ENCODE data around the gene KANSL1.
A peak's percentile ranks its signal among the peaks of the same experiment; 100 is the strongest.

Gene KANSL1

GRCh38 chr17:46038937-46039336 lies 154.3 kb downstream of the KANSL1 start:
- TF ChIP-seq, protein P1, sequence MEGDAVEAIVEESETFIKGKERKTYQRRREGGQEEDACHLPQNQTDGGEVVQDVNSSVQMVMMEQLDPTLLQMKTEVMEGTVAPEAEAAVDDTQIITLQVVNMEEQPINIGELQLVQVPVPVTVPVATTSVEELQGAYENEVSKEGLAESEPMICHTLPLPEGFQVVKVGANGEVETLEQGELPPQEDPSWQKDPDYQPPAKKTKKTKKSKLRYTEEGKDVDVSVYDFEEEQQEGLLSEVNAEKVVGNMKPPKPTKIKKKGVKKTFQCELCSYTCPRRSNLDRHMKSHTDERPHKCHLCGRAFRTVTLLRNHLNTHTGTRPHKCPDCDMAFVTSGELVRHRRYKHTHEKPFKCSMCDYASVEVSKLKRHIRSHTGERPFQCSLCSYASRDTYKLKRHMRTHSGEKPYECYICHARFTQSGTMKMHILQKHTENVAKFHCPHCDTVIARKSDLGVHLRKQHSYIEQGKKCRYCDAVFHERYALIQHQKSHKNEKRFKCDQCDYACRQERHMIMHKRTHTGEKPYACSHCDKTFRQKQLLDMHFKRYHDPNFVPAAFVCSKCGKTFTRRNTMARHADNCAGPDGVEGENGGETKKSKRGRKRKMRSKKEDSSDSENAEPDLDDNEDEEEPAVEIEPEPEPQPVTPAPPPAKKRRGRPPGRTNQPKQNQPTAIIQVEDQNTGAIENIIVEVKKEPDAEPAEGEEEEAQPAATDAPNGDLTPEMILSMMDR (conservative IDR thresholded peaks at IDR 0.05; ENCODE audit: low read depth, low read length), result no peak
- DNase-seq (ENCODE audit: low read depth), result no peak
- no peak overlapping the region for H3K4me3 ChIP-seq (ENCODE audit: low read depth, low read length)

DNA sequence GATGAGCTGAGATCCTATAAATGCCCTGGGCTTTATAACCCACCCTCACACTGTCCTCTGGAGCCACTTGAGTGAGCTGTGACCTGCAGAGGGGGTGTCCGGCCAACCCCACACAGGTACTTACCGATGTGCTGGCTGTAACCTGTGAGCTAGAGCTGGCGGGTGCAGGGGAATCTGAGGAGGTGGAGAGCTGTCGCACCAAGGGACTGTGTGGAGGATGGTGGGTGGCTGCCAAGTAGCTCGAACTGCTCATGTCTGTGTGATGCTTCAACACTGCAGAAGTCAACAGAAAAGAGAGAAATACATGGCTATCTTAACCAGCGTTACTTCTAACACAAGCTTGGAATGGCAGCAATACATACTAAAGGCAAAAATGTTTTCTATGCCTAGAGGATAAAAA lies 154.8 kb downstream of the KANSL1 start:
- no peak for DNase-seq (ENCODE audit: low read depth)
- TF ChIP-seq, protein P1 (conservative IDR thresholded peaks at IDR 0.05; ENCODE audit: low read depth, low read length), result no peak
- H3K4me3 ChIP-seq (ENCODE audit: low read depth, low read length), result no peak overlapping the region

DNA sequence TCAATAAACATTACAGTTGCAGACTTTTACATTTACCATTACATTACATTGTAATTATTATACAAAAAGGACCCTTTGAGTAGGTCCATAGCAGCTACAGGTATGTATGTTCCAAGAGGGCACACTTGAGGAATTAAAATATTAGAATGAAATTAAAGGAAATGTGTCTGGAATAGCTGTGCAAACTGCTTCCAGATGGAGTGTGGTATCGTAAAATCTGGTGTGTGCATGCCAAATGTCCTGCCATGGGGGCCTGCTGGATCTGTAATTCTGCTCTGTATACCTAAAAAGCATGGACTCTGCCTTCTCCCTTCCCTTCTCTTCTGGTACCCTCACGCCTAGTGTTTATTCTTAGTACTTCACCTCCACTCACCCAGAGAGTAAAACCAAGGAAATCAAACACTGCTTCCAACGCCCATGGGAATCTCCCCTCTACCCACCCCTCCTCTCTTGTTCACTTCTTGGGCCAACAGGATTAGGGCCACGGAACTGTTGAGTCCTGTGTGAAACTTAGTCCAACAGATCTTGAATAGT lies 155.4 kb downstream of the KANSL1 start:
- no peak for DNase-seq (ENCODE audit: low read depth)
- no peak overlapping the region for H3K4me3 ChIP-seq (ENCODE audit: low read depth, low read length)
- TF ChIP-seq, protein P1 (conservative IDR thresholded peaks at IDR 0.05; ENCODE audit: low read depth, low read length), result no peak

DNA sequence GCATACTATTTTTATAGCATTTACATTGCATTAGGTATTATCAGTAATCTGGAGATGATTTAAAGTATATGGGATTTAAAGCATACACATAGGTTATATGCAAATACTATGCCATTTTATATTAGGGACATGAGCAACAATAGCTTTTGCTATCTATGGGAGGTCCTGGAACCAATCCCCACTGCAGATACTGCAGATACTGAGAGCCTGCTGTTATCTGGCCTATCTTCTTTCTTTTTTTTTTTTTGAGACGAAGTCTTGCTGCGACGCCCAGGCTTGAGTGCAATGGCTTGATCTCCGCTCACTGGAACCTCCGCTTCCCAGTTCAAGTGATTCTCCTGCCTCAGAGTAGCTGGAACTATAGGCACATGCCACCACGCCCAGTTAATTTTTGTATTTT lies 156.7 kb downstream of the KANSL1 start:
- no peak overlapping the region for H3K4me3 ChIP-seq (ENCODE audit: low read depth, low read length)
- no peak for DNase-seq (ENCODE audit: low read depth)
- TF ChIP-seq, protein P1 (conservative IDR thresholded peaks at IDR 0.05; ENCODE audit: low read depth, low read length), result no peak

DNA sequence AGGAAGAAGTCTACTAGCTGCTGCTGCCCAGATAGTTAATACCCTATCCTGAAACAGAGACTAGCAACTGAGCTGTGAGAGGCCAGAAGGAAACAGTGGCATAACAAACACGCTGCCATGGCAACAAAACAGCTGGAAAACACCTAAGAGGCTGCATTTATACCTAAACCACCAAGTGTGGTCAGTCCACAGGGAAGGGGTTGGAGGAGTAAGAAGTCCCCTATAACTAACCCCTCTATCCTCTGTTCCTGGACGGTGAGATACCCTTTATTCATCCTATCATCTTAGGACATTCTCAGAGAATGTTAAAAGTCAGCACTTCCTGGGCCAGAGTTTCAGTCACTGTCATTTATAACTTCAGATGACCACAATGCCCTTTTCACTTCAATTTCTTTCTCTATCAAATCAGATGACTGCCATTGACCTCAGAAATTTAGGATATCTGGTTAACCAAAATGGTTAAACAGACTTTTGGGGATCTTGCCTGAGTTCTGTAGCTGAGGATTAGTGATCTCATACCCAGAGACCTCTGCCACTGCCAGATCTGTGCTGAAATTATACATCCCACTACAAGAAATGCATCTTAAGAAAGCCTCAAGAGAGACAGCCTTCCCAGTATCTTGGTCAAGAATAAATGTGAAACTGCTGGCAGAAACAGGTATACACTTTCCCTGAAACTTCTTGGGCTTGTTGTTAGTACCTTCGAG lies 158.0 kb downstream of the KANSL1 start:
- DNase-seq (ENCODE audit: low read depth), result peak; percentile 38
- H3K4me3 ChIP-seq (ENCODE audit: low read depth, low read length), result no peak overlapping the region
- TF ChIP-seq, protein P1 (conservative IDR thresholded peaks at IDR 0.05; ENCODE audit: low read depth, low read length), result no peak

- DNase-seq (ENCODE audit: low read depth), result no peak
- no peak overlapping the region for H3K4me3 ChIP-seq (ENCODE audit: low read depth, low read length)
- TF ChIP-seq, protein P1 (conservative IDR thresholded peaks at IDR 0.05; ENCODE audit: low read depth, low read length), result no peak
Measured at GRCh38 chr17:46033392-46033791, 159.8 kb downstream of the KANSL1 start.

GRCh38 chr17:46032909-46033308 lies 160.3 kb downstream of the KANSL1 start:
- TF ChIP-seq, protein P1 (conservative IDR thresholded peaks at IDR 0.05; ENCODE audit: low read depth, low read length), result no peak
- no peak overlapping the region for H3K4me3 ChIP-seq (ENCODE audit: low read depth, low read length)
- no peak for DNase-seq (ENCODE audit: low read depth)
